Astrocyte (in vitro differentiated cells and primary cell): ENCODE results near the gene IGF1R. TPM values are rescaled to one million over a fixed set of nuclear protein-coding genes. Genes with fewer than 3 reads are reported as not detected.

Source experiments
- DNase-seq: peaks from one replicate; pipeline ENCODE4 v3.0.0-alpha.2; 2010; ENCODE audit warnings: low read depth
- FAIRE-seq: peaks from 2 replicates; lab custom pipeline; 2011; peaks lifted over from hg19 to GRCh38; lab: Jason Lieb, UNC
- H2AFZ ChIP-seq: 2 replicates; pipeline ENCODE4 v1.6.0; 2012; ENCODE audit warnings: low read depth, low read length, inconsistent platforms
- H3K27ac ChIP-seq: 2 replicates; pipeline ENCODE4 v1.5.1; 2011; ENCODE audit warnings: low read depth, low read length, inconsistent platforms
- H3K27me3 ChIP-seq: 2 replicates; pipeline ENCODE4 v1.6.0; 2011; ENCODE audit warnings: low read length, inconsistent platforms; ENCODE audit not compliant: insufficient read depth
- H3K36me3 ChIP-seq: 2 replicates; pipeline ENCODE4 v1.5.1; 2011; ENCODE audit warnings: low read length, inconsistent platforms; ENCODE audit not compliant: insufficient read depth
- H3K4me1 ChIP-seq: 2 replicates; pipeline ENCODE4 v1.5.1; 2011; ENCODE audit warnings: low read length, inconsistent platforms; ENCODE audit not compliant: insufficient read depth
- H3K4me2 ChIP-seq: 2 replicates; pipeline ENCODE4 v1.6.0; 2012; ENCODE audit warnings: low read length, inconsistent platforms
- H3K4me3 ChIP-seq: 2 replicates; pipeline ENCODE4 v1.5.1; 2011; ENCODE audit warnings: low read depth, mild to moderate bottlenecking, low read length, inconsistent platforms; ENCODE audit not compliant: insufficient read depth
- H3K79me2 ChIP-seq: 2 replicates; pipeline ENCODE4 v1.6.0; 2012; ENCODE audit warnings: mild to moderate bottlenecking, low read length, inconsistent platforms; ENCODE audit not compliant: insufficient read depth
- H3K9ac ChIP-seq: 2 replicates; pipeline ENCODE4 v1.6.0; 2012; ENCODE audit warnings: mild to moderate bottlenecking, low read length, inconsistent platforms
- H3K9me3 ChIP-seq: 2 replicates; pipeline ENCODE4 v1.5.1; 2012; ENCODE audit warnings: low read depth, mild to moderate bottlenecking, low read length, inconsistent platforms; ENCODE audit not compliant: insufficient read depth
- H4K20me1 ChIP-seq: 2 replicates; pipeline ENCODE4 v1.6.0; 2012; ENCODE audit warnings: low read length, inconsistent platforms; ENCODE audit not compliant: insufficient read depth
- H3K27ac Mint-ChIP-seq: one replicate; pipeline ENCODE4 v1.8.0; 2021; ENCODE audit warnings: mild to moderate bottlenecking, mixed read lengths; ENCODE audit not compliant: unreplicated experiment
- H3K27me3 Mint-ChIP-seq: one replicate; pipeline ENCODE4 v1.8.0; 2021; ENCODE audit warnings: low read depth, mixed read lengths; ENCODE audit not compliant: unreplicated experiment
- H3K36me3 Mint-ChIP-seq: one replicate; pipeline ENCODE4 v1.8.0; 2021; ENCODE audit warnings: low read depth, mixed read lengths; ENCODE audit not compliant: unreplicated experiment
- H3K4me1 Mint-ChIP-seq: one replicate; pipeline ENCODE4 v1.8.0; 2021; ENCODE audit warnings: low read depth, mixed read lengths; ENCODE audit not compliant: unreplicated experiment
- H3K4me3 Mint-ChIP-seq: one replicate; pipeline ENCODE4 v1.8.0; 2021; ENCODE audit warnings: mild to moderate bottlenecking, moderate library complexity, mixed read lengths; ENCODE audit not compliant: unreplicated experiment
- H3K9me3 Mint-ChIP-seq: one replicate; pipeline ENCODE4 v1.8.0; 2021; ENCODE audit warnings: mild to moderate bottlenecking, mixed read lengths; ENCODE audit not compliant: unreplicated experiment
- EZH2 ChIP-seq: IDR thresholded peaks from 2 replicates; pipeline ENCODE4 v1.6.1; 2012; ENCODE audit warnings: mild to moderate bottlenecking, low read length, inconsistent platforms; ENCODE audit not compliant: insufficient read depth
- total RNA-seq: library from RNA; stranded (reverse); gene quantifications from 2 replicates; pipeline ENCODE4 v1.2.1, GENCODE V29; 2021
- TF ChIP-seq, protein P1 (sequence below): IDR thresholded peaks from 2 replicates; pipeline ENCODE4 v1.5.1; 2011; ENCODE audit warnings: low read depth, mild to moderate bottlenecking, inconsistent platforms, low read length, moderate library complexity; ENCODE audit not compliant: insufficient read depth

The IGF1R gene
- total RNA-seq, 1 donor from 2014 or later: 270 TPM

DNA sequence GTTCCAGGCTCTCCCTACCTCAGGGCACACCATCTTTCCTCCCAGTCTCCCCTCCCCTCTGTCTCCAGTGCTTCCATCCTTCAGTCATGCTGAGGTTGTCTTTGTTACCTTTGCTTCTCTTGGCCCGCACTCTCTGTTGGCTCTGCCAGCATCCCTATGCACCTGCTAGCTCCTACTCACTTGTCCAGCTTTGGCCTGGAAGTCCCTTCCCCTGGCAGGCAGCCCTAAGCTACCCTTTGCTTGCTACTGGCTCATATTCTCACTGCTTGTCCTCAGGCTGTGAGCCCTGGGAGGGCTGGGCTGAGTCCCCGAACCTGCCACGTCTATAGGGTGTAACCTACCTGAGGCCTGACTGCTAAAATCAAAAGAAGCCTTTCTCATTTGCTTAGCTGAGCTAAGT, 236.6 kb downstream of the IGF1R start:
- Histone ChIP-seq H2AFZ (no peak overlapping the region), H3K79me2 (peaks cover 91% of the 10 kb centered on the region), H3K9ac (no peak overlapping the region), H3K27me3 (no peaks in the 10 kb centered on the region), H3K36me3 (no peaks in the 10 kb centered on the region), H4K20me1 (no peaks in the 10 kb centered on the region), H3K4me2 (no peak overlapping the region), H3K9me3 (no peaks in the 10 kb centered on the region), H3K4me3 (no peak overlapping the region), H3K4me1 (peaks cover 39% of the 10 kb centered on the region), H3K27ac (no peak overlapping the region)
- no peak overlapping the region for H3K4me3 Mint-ChIP-seq
- TF ChIP-seq EZH2: no peak
- FAIRE-seq: no peak
- H3K4me1 Mint-ChIP-seq: peaks cover 78% of the 10 kb centered on the region
- H3K27ac Mint-ChIP-seq: peak overlapping the region; percentile 87
- DNase-seq: no peak
- H3K36me3 Mint-ChIP-seq: peaks cover 13% of the 10 kb centered on the region
- no peaks in the 10 kb centered on the region for H3K9me3 Mint-ChIP-seq
- no peaks in the 10 kb centered on the region for H3K27me3 Mint-ChIP-seq

- Mint-ChIP-seq H3K4me3 (no peak overlapping the region), H3K9me3 (no peaks in the 10 kb centered on the region), H3K36me3 (peaks cover 16% of the 10 kb centered on the region), H3K4me1 (peaks cover 84% of the 10 kb centered on the region), H3K27me3 (no peaks in the 10 kb centered on the region), H3K27ac (peak overlapping the region; percentile 100)
- no peak for DNase-seq
- H3K27ac ChIP-seq: peak overlapping the region; percentile 99
- no peaks in the 10 kb centered on the region for H3K9me3 ChIP-seq
- no peak overlapping the region for H3K4me2 ChIP-seq
- no peak overlapping the region for H2AFZ ChIP-seq
- H3K9ac ChIP-seq: no peak overlapping the region
- peaks cover 55% of the 10 kb centered on the region for H3K4me1 ChIP-seq
- H3K36me3 ChIP-seq: peaks cover 3% of the 10 kb centered on the region
- no peak for TF ChIP-seq EZH2
- TF ChIP-seq, protein P1, sequence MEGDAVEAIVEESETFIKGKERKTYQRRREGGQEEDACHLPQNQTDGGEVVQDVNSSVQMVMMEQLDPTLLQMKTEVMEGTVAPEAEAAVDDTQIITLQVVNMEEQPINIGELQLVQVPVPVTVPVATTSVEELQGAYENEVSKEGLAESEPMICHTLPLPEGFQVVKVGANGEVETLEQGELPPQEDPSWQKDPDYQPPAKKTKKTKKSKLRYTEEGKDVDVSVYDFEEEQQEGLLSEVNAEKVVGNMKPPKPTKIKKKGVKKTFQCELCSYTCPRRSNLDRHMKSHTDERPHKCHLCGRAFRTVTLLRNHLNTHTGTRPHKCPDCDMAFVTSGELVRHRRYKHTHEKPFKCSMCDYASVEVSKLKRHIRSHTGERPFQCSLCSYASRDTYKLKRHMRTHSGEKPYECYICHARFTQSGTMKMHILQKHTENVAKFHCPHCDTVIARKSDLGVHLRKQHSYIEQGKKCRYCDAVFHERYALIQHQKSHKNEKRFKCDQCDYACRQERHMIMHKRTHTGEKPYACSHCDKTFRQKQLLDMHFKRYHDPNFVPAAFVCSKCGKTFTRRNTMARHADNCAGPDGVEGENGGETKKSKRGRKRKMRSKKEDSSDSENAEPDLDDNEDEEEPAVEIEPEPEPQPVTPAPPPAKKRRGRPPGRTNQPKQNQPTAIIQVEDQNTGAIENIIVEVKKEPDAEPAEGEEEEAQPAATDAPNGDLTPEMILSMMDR: no peak
- H3K4me3 ChIP-seq: no peak overlapping the region
- no peaks in the 10 kb centered on the region for H4K20me1 ChIP-seq
- H3K27me3 ChIP-seq: no peaks in the 10 kb centered on the region
- FAIRE-seq: no peak
- H3K79me2 ChIP-seq: peaks cover 84% of the 10 kb centered on the region
These were observed 239.6 kb downstream of the IGF1R start for GRCh38 chr15:98887976-98888375.

- no peaks in the 10 kb centered on the region for H3K27me3 ChIP-seq
- Mint-ChIP-seq H3K4me3 (peak overlapping the region; percentile 47), H3K36me3 (peaks cover 20% of the 10 kb centered on the region), H3K27me3 (no peaks in the 10 kb centered on the region), H3K4me1 (peaks cover 81% of the 10 kb centered on the region), H3K27ac (peak overlapping the region; percentile 100), H3K9me3 (no peaks in the 10 kb centered on the region)
- no peak overlapping the region for H2AFZ ChIP-seq
- H3K36me3 ChIP-seq: peaks cover 3% of the 10 kb centered on the region
- TF ChIP-seq, protein P1: no peak
- TF ChIP-seq EZH2: no peak
- H4K20me1 ChIP-seq: no peaks in the 10 kb centered on the region
- FAIRE-seq (no peak), DNase-seq (peak; percentile 86)
- peaks cover 84% of the 10 kb centered on the region for H3K79me2 ChIP-seq
- peak overlapping the region; percentile 62 for H3K4me2 ChIP-seq
- peak overlapping the region; percentile 83 for H3K9ac ChIP-seq
- peaks cover 50% of the 10 kb centered on the region for H3K4me1 ChIP-seq
- peak overlapping the region; percentile 99 for H3K27ac ChIP-seq
- no peak overlapping the region for H3K4me3 ChIP-seq
- no peaks in the 10 kb centered on the region for H3K9me3 ChIP-seq
These were observed 240.6 kb downstream of the IGF1R start for GRCh38 chr15:98888820-98889479.
